HEK293 (cell line): ENCODE results near the gene CEBPB.
A peak's percentile ranks its signal among the peaks of the same experiment; 100 is the strongest.

ENCODE experiments used
- TRIM28 ChIP-seq: IDR thresholded peaks from 2 replicates; pipeline ENCODE4 v1.6.1; 2011; ENCODE audit warnings: low read length, control low read depth, borderline replicate concordance
- ZFP3 ChIP-seq: fragments of 450-650 bp; formaldehyde crosslinking; IDR thresholded peaks from 2 replicates; pipeline ENCODE4 v1.5.1; 2016; ENCODE audit warnings: low read depth, missing biosample characterization, missing genetic modification characterization
- ZIC2 ChIP-seq: fragments of 450-650 bp; formaldehyde crosslinking; IDR thresholded peaks from 2 replicates; pipeline ENCODE4 v1.5.1; 2016; ENCODE audit warnings: missing biosample characterization, missing genetic modification characterization
- ZNF2 ChIP-seq: fragments of 450-650 bp; formaldehyde crosslinking; IDR thresholded peaks from 2 replicates; pipeline ENCODE4 v1.5.1; 2016; ENCODE audit warnings: missing biosample characterization, missing genetic modification characterization
- ZNF23 ChIP-seq: fragments of 450-650 bp; formaldehyde crosslinking; IDR thresholded peaks from 2 replicates; pipeline ENCODE4 v1.5.1; 2016; ENCODE audit warnings: missing biosample characterization, missing genetic modification characterization, borderline replicate concordance
- ZNF335 ChIP-seq: fragments of 450-650 bp; formaldehyde crosslinking; conservative IDR thresholded peaks from 2 replicates; pipeline ENCODE4 v1.5.1; 2016; ENCODE audit warnings: missing biosample characterization, missing genetic modification characterization
- ZNF544 ChIP-seq: fragments of 450-650 bp; formaldehyde crosslinking; IDR thresholded peaks from 2 replicates; pipeline ENCODE4 v1.5.0; 2017; ENCODE audit warnings: missing biosample characterization, missing genetic modification characterization
- ZNF549 ChIP-seq: fragments of 450-650 bp; IDR thresholded peaks from 2 replicates; pipeline ENCODE4 v1.5.1; 2018; ENCODE audit warnings: missing biosample characterization, missing genetic modification characterization, mild to moderate bottlenecking, inconsistent platforms, moderate library complexity
- ZNF560 ChIP-seq: fragments of 450-650 bp; formaldehyde crosslinking; IDR thresholded peaks from 2 replicates; pipeline ENCODE4 v1.5.1; 2017; ENCODE audit warnings: missing biosample characterization, missing genetic modification characterization, borderline replicate concordance
- ZNF596 ChIP-seq: fragments of 450-650 bp; IDR thresholded peaks from 2 replicates; pipeline ENCODE4 v1.5.0; 2018; ENCODE audit warnings: missing biosample characterization, mild to moderate bottlenecking, missing genetic modification characterization, moderate library complexity
- ZNF639 ChIP-seq: fragments of 450-650 bp; formaldehyde crosslinking; IDR thresholded peaks from 2 replicates; pipeline ENCODE4 v1.5.1; 2016; ENCODE audit warnings: missing biosample characterization, missing genetic modification characterization
- ZNF664 ChIP-seq: fragments of 450-650 bp; formaldehyde crosslinking; IDR thresholded peaks from 2 replicates; pipeline ENCODE4 v1.5.1; 2016; ENCODE audit warnings: missing biosample characterization, missing genetic modification characterization
- ZNF704 ChIP-seq: fragments of 450-650 bp; formaldehyde crosslinking; IDR thresholded peaks from 2 replicates; pipeline ENCODE4 v1.5.1; 2016; ENCODE audit warnings: missing biosample characterization, missing genetic modification characterization
- ZNF843 ChIP-seq: fragments of 450-650 bp; formaldehyde crosslinking; IDR thresholded peaks from 2 replicates; pipeline ENCODE4 v1.5.1; 2016; ENCODE audit warnings: missing biosample characterization, missing genetic modification characterization
- ZSCAN18 ChIP-seq: fragments of 450-650 bp; formaldehyde crosslinking; IDR thresholded peaks from 2 replicates; pipeline ENCODE4 v1.5.1; 2016; ENCODE audit warnings: missing biosample characterization, missing genetic modification characterization
- ZSCAN30 ChIP-seq: fragments of 450-650 bp; IDR thresholded peaks from 2 replicates; pipeline ENCODE4 v1.5.1; 2018; ENCODE audit warnings: missing biosample characterization, mild to moderate bottlenecking, missing genetic modification characterization, moderate library complexity
- TF ChIP-seq, protein P1 (sequence below): fragments of 450-650 bp; formaldehyde crosslinking; IDR thresholded peaks from 2 replicates; pipeline ENCODE4 v1.5.1; 2017; ENCODE audit warnings: missing biosample characterization, missing genetic modification characterization
- TF ChIP-seq, protein P2 (sequence below): fragments of 450-650 bp; formaldehyde crosslinking; IDR thresholded peaks from 2 replicates; pipeline ENCODE4 v1.5.1; 2016; ENCODE audit warnings: missing biosample characterization, missing genetic modification characterization
- TF ChIP-seq, protein P3 (sequence below): fragments of 450-650 bp; formaldehyde crosslinking; IDR thresholded peaks from 2 replicates; pipeline ENCODE4 v1.5.1; 2016; ENCODE audit warnings: missing biosample characterization, missing genetic modification characterization
- TF ChIP-seq, protein P4 (sequence below): fragments of 450-650 bp; formaldehyde crosslinking; IDR thresholded peaks from 2 replicates; pipeline ENCODE4 v1.5.1; 2016; ENCODE audit warnings: missing biosample characterization, missing genetic modification characterization
- TF ChIP-seq, protein P5 (sequence below): fragments of 450-650 bp; formaldehyde crosslinking; IDR thresholded peaks from 2 replicates; pipeline ENCODE4 v1.5.1; 2016; ENCODE audit warnings: missing biosample characterization, missing genetic modification characterization
- TF ChIP-seq, protein P6 (sequence below): fragments of 450-650 bp; formaldehyde crosslinking; IDR thresholded peaks from 2 replicates; pipeline ENCODE4 v1.5.1; 2016; ENCODE audit warnings: missing biosample characterization, missing genetic modification characterization

CEBPB gene

GRCh38 chr20:50172347-50173013 lies 18.1 kb upstream of the CEBPB start (continued):
- TF ChIP-seq, protein P1, sequence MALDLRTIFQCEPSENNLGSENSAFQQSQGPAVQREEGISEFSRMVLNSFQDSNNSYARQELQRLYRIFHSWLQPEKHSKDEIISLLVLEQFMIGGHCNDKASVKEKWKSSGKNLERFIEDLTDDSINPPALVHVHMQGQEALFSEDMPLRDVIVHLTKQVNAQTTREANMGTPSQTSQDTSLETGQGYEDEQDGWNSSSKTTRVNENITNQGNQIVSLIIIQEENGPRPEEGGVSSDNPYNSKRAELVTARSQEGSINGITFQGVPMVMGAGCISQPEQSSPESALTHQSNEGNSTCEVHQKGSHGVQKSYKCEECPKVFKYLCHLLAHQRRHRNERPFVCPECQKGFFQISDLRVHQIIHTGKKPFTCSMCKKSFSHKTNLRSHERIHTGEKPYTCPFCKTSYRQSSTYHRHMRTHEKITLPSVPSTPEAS (tag by site-specific recombination), result no peak; the same call in 1 of the 2 replicates
- TF ChIP-seq ZNF560 (no peak), ZNF23 (tag by site-specific recombination) (no peak), ZSCAN18 (tag by site-specific recombination) (no peak), TRIM28 (no peak), ZNF704 (tag by site-specific recombination) (no peak), ZFP3 (tag by site-specific recombination) (no peak), ZNF664 (tag by site-specific recombination) (no peak), ZIC2 (tag by site-specific recombination) (peak; percentile 67), ZSCAN30 (no peak), ZNF843 (tag by site-specific recombination) (no peak), ZNF335 (tag by site-specific recombination) (peak; percentile 79), ZNF596 (tag by site-specific recombination) (no peak), ZNF549 (tag by site-specific recombination) (no peak), ZNF2 (tag by site-specific recombination) (no peak), ZNF544 (tag by site-specific recombination) (no peak), ZNF639 (tag by site-specific recombination) (no peak)
- TF ChIP-seq, protein P2, sequence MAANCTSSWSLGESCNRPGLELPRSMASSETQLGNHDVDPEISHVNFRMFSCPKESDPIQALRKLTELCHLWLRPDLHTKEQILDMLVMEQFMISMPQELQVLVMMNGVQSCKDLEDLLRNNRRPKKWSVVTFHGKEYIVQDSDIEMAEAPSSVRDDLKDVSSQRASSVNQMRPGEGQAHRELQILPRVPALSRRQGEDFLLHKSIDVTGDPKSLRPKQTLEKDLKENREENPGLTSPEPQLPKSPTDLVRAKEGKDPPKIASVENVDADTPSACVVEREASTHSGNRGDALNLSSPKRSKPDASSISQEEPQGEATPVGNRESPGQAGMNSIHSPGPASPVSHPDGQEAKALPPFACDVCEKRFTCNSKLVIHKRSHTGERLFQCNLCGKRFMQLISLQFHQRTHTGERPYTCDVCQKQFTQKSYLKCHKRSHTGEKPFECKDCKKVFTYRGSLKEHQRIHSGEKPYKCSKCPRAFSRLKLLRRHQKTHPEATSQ (tag by site-specific recombination), result no peak
- TF ChIP-seq, protein P3, sequence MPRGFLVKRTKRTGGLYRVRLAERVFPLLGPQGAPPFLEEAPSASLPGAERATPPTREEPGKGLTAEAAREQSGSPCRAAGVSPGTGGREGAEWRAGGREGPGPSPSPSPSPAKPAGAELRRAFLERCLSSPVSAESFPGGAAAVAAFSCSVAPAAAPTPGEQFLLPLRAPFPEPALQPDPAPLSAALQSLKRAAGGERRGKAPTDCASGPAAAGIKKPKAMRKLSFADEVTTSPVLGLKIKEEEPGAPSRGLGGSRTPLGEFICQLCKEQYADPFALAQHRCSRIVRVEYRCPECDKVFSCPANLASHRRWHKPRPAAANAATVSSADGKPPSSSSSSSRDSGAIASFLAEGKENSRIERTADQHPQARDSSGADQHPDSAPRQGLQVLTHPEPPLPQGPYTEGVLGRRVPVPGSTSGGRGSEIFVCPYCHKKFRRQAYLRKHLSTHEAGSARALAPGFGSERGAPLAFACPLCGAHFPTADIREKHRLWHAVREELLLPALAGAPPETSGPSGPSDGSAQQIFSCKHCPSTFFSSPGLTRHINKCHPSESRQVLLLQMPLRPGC (tag by site-specific recombination), result peak; percentile 12; the same call in 1 of the 2 replicates
- TF ChIP-seq, protein P4, sequence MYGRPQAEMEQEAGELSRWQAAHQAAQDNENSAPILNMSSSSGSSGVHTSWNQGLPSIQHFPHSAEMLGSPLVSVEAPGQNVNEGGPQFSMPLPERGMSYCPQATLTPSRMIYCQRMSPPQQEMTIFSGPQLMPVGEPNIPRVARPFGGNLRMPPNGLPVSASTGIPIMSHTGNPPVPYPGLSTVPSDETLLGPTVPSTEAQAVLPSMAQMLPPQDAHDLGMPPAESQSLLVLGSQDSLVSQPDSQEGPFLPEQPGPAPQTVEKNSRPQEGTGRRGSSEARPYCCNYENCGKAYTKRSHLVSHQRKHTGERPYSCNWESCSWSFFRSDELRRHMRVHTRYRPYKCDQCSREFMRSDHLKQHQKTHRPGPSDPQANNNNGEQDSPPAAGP (tag by site-specific recombination), result peak; percentile 18; the same call in 1 of the 2 replicates
- TF ChIP-seq, protein P5, sequence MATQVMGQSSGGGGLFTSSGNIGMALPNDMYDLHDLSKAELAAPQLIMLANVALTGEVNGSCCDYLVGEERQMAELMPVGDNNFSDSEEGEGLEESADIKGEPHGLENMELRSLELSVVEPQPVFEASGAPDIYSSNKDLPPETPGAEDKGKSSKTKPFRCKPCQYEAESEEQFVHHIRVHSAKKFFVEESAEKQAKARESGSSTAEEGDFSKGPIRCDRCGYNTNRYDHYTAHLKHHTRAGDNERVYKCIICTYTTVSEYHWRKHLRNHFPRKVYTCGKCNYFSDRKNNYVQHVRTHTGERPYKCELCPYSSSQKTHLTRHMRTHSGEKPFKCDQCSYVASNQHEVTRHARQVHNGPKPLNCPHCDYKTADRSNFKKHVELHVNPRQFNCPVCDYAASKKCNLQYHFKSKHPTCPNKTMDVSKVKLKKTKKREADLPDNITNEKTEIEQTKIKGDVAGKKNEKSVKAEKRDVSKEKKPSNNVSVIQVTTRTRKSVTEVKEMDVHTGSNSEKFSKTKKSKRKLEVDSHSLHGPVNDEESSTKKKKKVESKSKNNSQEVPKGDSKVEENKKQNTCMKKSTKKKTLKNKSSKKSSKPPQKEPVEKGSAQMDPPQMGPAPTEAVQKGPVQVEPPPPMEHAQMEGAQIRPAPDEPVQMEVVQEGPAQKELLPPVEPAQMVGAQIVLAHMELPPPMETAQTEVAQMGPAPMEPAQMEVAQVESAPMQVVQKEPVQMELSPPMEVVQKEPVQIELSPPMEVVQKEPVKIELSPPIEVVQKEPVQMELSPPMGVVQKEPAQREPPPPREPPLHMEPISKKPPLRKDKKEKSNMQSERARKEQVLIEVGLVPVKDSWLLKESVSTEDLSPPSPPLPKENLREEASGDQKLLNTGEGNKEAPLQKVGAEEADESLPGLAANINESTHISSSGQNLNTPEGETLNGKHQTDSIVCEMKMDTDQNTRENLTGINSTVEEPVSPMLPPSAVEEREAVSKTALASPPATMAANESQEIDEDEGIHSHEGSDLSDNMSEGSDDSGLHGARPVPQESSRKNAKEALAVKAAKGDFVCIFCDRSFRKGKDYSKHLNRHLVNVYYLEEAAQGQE (tag by site-specific recombination), result no peak
- TF ChIP-seq, protein P6, sequence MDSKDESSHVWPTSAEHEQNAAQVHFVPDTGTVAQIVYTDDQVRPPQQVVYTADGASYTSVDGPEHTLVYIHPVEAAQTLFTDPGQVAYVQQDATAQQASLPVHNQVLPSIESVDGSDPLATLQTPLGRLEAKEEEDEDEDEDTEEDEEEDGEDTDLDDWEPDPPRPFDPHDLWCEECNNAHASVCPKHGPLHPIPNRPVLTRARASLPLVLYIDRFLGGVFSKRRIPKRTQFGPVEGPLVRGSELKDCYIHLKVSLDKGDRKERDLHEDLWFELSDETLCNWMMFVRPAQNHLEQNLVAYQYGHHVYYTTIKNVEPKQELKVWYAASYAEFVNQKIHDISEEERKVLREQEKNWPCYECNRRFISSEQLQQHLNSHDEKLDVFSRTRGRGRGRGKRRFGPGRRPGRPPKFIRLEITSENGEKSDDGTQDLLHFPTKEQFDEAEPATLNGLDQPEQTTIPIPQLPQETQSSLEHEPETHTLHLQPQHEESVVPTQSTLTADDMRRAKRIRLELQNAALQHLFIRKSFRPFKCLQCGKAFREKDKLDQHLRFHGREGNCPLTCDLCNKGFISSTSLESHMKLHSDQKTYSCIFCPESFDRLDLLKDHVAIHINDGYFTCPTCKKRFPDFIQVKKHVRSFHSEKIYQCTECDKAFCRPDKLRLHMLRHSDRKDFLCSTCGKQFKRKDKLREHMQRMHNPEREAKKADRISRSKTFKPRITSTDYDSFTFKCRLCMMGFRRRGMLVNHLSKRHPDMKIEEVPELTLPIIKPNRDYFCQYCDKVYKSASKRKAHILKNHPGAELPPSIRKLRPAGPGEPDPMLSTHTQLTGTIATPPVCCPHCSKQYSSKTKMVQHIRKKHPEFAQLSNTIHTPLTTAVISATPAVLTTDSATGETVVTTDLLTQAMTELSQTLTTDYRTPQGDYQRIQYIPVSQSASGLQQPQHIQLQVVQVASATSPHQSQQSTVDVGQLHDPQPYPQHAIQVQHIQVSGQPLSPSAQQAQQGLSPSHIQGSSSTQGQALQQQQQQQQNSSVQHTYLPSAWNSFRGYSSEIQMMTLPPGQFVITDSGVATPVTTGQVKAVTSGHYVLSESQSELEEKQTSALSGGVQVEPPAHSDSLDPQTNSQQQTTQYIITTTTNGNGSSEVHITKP (tag by site-specific recombination), result peak; percentile 92
